HG03103 (cell line): ENCODE measurements around the gene DENND1A.
A peak's percentile ranks its signal among the peaks of the same experiment; 100 is the strongest.
"Not testable (repeated sequence)": the region's sequence is repeated elsewhere in the genome, so short reads cannot be mapped to it uniquely, and the experiment has no call there.

Source experiments
- ATAC-seq: cut with Tn5 transposase; IDR thresholded peaks from one replicate; pipeline ENCODE4 v1.9.1; 2021; ENCODE audit warnings: low read depth; ENCODE audit not compliant: unreplicated experiment

The DENND1A gene

GRCh38 chr9:123929870-123930831 is at the start of gene DENND1A:
TSS of gene DENND1A (minus strand) at chr9:123930126. CDS start at chr9:123929905, 221 bp downstream.
- peak; percentile 54 for ATAC-seq

GRCh38 chr9:123978981-123979380 is 49.1 kb upstream of the DENND1A start:
- no peak for ATAC-seq

GRCh38 chr9:123976579-123976978 is 46.7 kb upstream of the DENND1A start:
- ATAC-seq, result not testable (repeated sequence)

GRCh38 chr9:123975871-123976270 is 45.9 kb upstream of the DENND1A start:
- no peak for ATAC-seq

GRCh38 chr9:123974471-123974870 is 44.5 kb upstream of the DENND1A start:
- no peak for ATAC-seq

GRCh38 chr9:123973590-123974223 is 43.8 kb upstream of the DENND1A start:
- ATAC-seq, result no peak

GRCh38 chr9:123972618-123973017 is 42.7 kb upstream of the DENND1A start:
- no peak for ATAC-seq

GRCh38 chr9:123967323-123967722 is 37.4 kb upstream of the DENND1A start:
- no peak for ATAC-seq

- ATAC-seq, result no peak
Measured at GRCh38 chr9:123965801-123966686, 36.1 kb upstream of the DENND1A start.

GRCh38 chr9:123964761-123965160 is 34.8 kb upstream of the DENND1A start:
- no peak for ATAC-seq

GRCh38 chr9:123960965-123961364 is 31.0 kb upstream of the DENND1A start:
- no peak for ATAC-seq

GRCh38 chr9:123960366-123960765 is 30.4 kb upstream of the DENND1A start:
- no peak for ATAC-seq

GRCh38 chr9:123959787-123960186 is 29.9 kb upstream of the DENND1A start:
- ATAC-seq, result no peak

GRCh38 chr9:123957731-123958130 is 27.8 kb upstream of the DENND1A start:
- ATAC-seq, result no peak

GRCh38 chr9:123957168-123957721 is 27.3 kb upstream of the DENND1A start:
- ATAC-seq, result no peak

- ATAC-seq, result no peak
Measured at GRCh38 chr9:123955637-123956036, 25.7 kb upstream of the DENND1A start.

- ATAC-seq, result no peak
Measured at GRCh38 chr9:123954518-123955280, 24.8 kb upstream of the DENND1A start.

GRCh38 chr9:123952641-123953495 is 22.9 kb upstream of the DENND1A start:
- no peak for ATAC-seq

- no peak for ATAC-seq
Measured at GRCh38 chr9:123948286-123948685, 18.4 kb upstream of the DENND1A start.
